Left ventricle myocardium inferior (tissue), 1 donor: ENCODE results near the gene KAZN. TPM values are rescaled to one million over a fixed set of nuclear protein-coding genes. Genes with fewer than 3 reads are reported as not detected.

Experiments used
- DNase-seq: peaks from one replicate; pipeline ENCODE4 v3.0.0-alpha.2; 2020
- H3K27ac ChIP-seq: fragments of 200-600 bp; replicated peaks from 2 replicates; pipeline ENCODE4 v1.8.0; 2021
- H3K27me3 ChIP-seq: fragments of 200-600 bp; 2 replicates; pipeline ENCODE4 v1.8.0; 2021; ENCODE audit warnings: low read depth
- H3K36me3 ChIP-seq: fragments of 200-600 bp; 2 replicates; pipeline ENCODE4 v1.8.0; 2021
- H3K4me1 ChIP-seq: fragments of 200-600 bp; 2 replicates; pipeline ENCODE4 v1.8.0; 2021
- H3K4me3 ChIP-seq: fragments of 200-600 bp; 2 replicates; pipeline ENCODE4 v1.8.0; 2021; ENCODE audit warnings: mild to moderate bottlenecking, moderate library complexity
- H3K9me3 ChIP-seq: fragments of 200-600 bp; replicated peaks from 2 replicates; pipeline ENCODE4 v1.8.0; 2021
- intact Hi-C: fragments of 100-400 bp; cut with micrococcal nuclease; formaldehyde crosslinking; loops from one replicate; pipeline ENCODE4 v1.11.0; 2022
- total RNA-seq: library from RNA; stranded (reverse); fragmentation: NEBNext Ultra II Directional; extraction: Animal tissue kit (Norgen Biotek cat#: 25700); gene quantifications from one replicate; pipeline ENCODE4 v1.2.1, GENCODE V29; 2021
- TF ChIP-seq, protein P1 (sequence below): fragments of 200-600 bp; IDR thresholded peaks from 2 replicates; pipeline ENCODE4 v1.8.0; 2021; ENCODE audit warnings: antibody characterized with exemption, mild to moderate bottlenecking, borderline replicate concordance
- donor health status: DM: no; HTN: yes; CAD: no; lungs with severe emphysema.

The KAZN gene
- total RNA-seq, 1 donor from 2014 or later = 2.2 TPM

DNA sequence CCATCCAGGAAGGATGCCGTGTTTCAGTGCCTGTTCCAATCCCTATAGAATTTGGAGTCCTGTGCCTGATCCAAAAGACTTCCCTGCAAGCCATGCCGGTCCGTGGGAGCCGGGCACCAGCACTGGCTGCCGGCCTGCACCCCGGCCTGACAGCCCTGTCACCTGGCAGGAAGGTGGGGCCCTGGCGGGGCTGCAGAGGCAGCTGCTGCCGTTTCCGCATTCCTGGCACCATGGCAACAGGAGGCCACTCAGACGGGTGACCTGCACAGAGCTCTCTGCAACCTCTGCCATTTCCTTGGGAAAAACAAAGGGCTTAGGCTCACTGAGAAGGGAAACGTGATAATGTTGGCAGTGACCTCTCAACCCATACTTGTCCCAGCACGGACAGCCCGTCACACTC is 491.9 kb downstream of the KAZN start:
- intact Hi-C loops = no loop called here
- H3K36me3 ChIP-seq = no peaks in the 10 kb centered on the region
- H3K27me3 ChIP-seq = no peaks in the 10 kb centered on the region
- no peaks in the 10 kb centered on the region for H3K9me3 ChIP-seq
- no peak for DNase-seq
- H3K4me3 ChIP-seq = no peak overlapping the region
- TF ChIP-seq, protein P1, sequence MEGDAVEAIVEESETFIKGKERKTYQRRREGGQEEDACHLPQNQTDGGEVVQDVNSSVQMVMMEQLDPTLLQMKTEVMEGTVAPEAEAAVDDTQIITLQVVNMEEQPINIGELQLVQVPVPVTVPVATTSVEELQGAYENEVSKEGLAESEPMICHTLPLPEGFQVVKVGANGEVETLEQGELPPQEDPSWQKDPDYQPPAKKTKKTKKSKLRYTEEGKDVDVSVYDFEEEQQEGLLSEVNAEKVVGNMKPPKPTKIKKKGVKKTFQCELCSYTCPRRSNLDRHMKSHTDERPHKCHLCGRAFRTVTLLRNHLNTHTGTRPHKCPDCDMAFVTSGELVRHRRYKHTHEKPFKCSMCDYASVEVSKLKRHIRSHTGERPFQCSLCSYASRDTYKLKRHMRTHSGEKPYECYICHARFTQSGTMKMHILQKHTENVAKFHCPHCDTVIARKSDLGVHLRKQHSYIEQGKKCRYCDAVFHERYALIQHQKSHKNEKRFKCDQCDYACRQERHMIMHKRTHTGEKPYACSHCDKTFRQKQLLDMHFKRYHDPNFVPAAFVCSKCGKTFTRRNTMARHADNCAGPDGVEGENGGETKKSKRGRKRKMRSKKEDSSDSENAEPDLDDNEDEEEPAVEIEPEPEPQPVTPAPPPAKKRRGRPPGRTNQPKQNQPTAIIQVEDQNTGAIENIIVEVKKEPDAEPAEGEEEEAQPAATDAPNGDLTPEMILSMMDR = no peak
- peaks cover 5% of the 10 kb centered on the region for H3K4me1 ChIP-seq
- no peak overlapping the region for H3K27ac ChIP-seq

DNA sequence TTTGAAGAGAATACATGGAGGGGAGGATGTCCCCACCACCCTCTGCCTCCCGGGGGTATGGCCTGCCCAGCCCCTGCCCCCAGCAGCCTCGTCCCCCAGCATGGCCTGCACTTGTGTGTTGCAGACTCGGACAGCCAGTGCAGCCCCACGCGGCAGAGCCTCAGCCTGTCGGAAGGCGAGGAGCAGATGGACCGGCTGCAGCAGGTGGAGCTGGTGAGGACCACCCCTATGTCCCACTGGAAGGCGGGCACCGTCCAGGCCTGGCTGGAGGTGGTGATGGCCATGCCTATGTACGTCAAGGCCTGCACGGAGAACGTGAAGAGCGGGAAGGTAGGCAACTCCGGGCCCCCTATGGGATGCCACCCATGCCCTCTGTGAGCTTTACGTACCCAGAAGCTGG is 495.6 kb downstream of the KAZN start:
- H3K27ac ChIP-seq = no peak overlapping the region
- TF ChIP-seq, protein P1 = no peak
- peaks cover 4% of the 10 kb centered on the region for H3K27me3 ChIP-seq

DNA sequence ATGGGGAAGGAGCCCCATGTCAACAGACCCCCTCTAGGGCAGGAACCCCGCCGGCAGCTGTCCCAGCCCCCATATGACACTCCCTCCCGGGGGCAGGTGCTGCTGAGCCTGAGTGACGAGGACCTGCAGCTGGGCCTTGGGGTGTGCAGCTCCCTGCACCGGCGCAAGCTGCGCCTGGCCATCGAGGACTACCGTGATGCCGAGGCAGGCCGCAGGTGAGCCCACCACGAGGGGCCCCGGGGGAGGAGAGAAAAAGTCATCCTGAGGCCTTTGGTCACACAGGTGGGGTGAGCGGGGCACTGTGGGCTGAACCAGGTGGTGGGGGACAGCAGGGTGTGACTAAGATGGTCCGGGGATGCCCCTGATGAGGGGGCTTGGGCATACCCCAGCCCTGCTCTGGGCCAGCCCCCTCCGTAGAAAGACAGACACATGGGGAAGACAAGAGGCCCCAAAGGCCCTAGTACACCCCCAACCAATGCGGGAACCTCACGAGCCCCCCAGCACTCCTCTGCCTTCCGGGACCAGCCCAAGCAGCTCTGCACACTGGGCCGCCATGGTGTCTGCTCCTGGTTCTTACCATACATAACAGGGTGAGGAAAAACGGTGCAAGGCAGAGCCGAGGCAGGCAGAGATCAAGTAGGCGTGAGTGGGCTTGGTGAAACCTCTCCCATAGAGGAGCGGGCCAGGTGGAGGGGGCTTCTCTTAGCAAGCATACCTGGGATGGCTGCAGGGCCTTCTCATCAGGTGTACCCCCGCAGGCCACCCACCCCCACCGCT is 496.4 kb downstream of the KAZN start:
- no peaks in the 10 kb centered on the region for H3K36me3 ChIP-seq
- no peak overlapping the region for H3K4me3 ChIP-seq
- H3K27ac ChIP-seq = no peak overlapping the region
- peaks cover 5% of the 10 kb centered on the region for H3K4me1 ChIP-seq
- intact Hi-C loops = no loop called here
- DNase-seq = no peak
- peaks cover 12% of the 10 kb centered on the region for H3K27me3 ChIP-seq
- TF ChIP-seq, protein P1 = no peak
- no peaks in the 10 kb centered on the region for H3K9me3 ChIP-seq

More for the DNA sequence above, 495.6 kb downstream of the KAZN start:
- H3K9me3 ChIP-seq = no peaks in the 10 kb centered on the region
- intact Hi-C loops = no loop called here
- H3K4me1 ChIP-seq = peaks cover 5% of the 10 kb centered on the region
- H3K4me3 ChIP-seq = no peak overlapping the region
- H3K36me3 ChIP-seq = no peaks in the 10 kb centered on the region
- no peak for DNase-seq

DNA sequence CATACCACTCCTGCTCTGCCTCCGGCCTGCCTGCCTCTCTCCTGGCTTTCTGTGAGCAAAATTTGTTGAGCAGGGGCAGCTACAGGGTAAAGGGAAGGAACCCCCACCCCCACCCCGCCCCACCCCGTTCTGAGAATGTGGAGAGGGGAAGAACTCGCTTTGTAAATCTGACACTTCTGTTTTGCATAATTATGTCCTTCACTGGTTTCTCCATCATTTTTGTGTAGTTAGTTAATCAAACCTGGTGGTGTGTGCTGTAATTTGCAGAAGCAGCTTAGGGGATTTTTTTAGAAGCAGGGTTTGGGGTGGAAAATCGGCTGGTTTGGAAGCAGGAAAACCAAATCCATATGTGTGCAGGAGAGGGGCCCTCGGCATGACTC is 497.0 kb downstream of the KAZN start:
- intact Hi-C loops = no loop called here
- H3K36me3 ChIP-seq = no peaks in the 10 kb centered on the region
- DNase-seq = no peak

DNA sequence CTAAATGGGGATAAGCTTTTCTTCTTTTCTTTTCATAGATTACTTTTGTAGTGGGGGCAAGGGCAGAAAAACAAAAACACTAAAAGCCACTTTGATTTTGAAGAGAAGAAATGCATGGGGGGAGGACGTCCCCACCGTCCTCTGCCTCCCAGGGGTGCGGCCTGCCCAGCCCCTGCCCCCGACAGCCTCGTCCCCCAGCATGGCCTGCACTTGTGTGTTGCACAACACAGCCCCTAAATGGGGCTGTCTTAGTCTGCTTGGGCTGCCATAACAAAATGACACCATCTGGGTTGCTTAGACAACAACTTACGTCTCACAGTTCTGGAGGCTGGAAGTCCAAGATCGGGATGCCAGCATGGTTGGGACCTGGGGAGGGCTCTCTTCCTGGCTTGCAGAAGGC is 497.8 kb downstream of the KAZN start:
- Histone ChIP-seq H3K4me1 (no peaks in the 10 kb centered on the region), H3K27me3 (peaks cover 26% of the 10 kb centered on the region), H3K27ac (no peak overlapping the region), H3K36me3 (no peaks in the 10 kb centered on the region), H3K9me3 (no peaks in the 10 kb centered on the region), H3K4me3 (no peak overlapping the region)
- DNase-seq = no peak
- TF ChIP-seq, protein P1 = no peak
- intact Hi-C loops = no loop called here

More for the DNA sequence above, 497.0 kb downstream of the KAZN start:
- H3K4me1 ChIP-seq = peaks cover 2% of the 10 kb centered on the region
- no peak overlapping the region for H3K4me3 ChIP-seq
- TF ChIP-seq, protein P1 = no peak
- H3K27ac ChIP-seq = no peak overlapping the region
- peaks cover 18% of the 10 kb centered on the region for H3K27me3 ChIP-seq
- H3K9me3 ChIP-seq = no peaks in the 10 kb centered on the region
